ENCODE measurements around the gene AFF1.

Gene AFF1

GRCh38 chr4:87166296-87166854 lies 231.6 kb downstream of the AFF1 start:
- DNase-seq, result no peak

- no peak for DNase-seq
Measured at GRCh38 chr4:87171944-87172343, 237.1 kb downstream of the AFF1 start.

- DNase-seq, result no peak
Measured at GRCh38 chr4:87174672-87175071, 239.9 kb downstream of the AFF1 start.

- DNase-seq, result no peak
Measured at GRCh38 chr4:87179751-87180150, 244.9 kb downstream of the AFF1 start.

- no peak for DNase-seq
Measured at GRCh38 chr4:87180767-87181166, 246.0 kb downstream of the AFF1 start.

GRCh38 chr4:87185146-87185870 lies 250.5 kb downstream of the AFF1 start:
- no peak for DNase-seq

GRCh38 chr4:87188048-87188447 lies 253.2 kb downstream of the AFF1 start:
- peak in 1 of 2 experiments; percentile 8 for DNase-seq

- DNase-seq, result no peak
Measured at GRCh38 chr4:87188932-87189331, 254.1 kb downstream of the AFF1 start.
